Chondrocyte (in vitro differentiated cells): ENCODE results near the gene NR1D2. TPM values are rescaled to one million over a fixed set of nuclear protein-coding genes. Genes with fewer than 3 reads are reported as not detected.
"Not testable (repeated sequence)": the region's sequence is repeated elsewhere in the genome, so short reads cannot be mapped to it uniquely, and the experiment has no call there.

ENCODE experiments used
- DNase-seq: peaks from one replicate; pipeline ENCODE4 v3.0.0; 2021; ENCODE audit warnings: mixed read lengths, low spot score
- H3K27ac Mint-ChIP-seq: one replicate; pipeline ENCODE4 v1.8.0; 2021; ENCODE audit warnings: mild to moderate bottlenecking, moderate library complexity, mixed read lengths; ENCODE audit not compliant: unreplicated experiment
- H3K27me3 Mint-ChIP-seq: 2 replicates; pipeline ENCODE4 v1.8.0; 2021; ENCODE audit warnings: low read depth, mixed read lengths
- H3K36me3 Mint-ChIP-seq: 2 replicates; pipeline ENCODE4 v1.8.0; 2021; ENCODE audit warnings: low read depth, mixed read lengths
- H3K4me1 Mint-ChIP-seq: 2 replicates; pipeline ENCODE4 v1.8.0; 2021; ENCODE audit warnings: low read depth, mild to moderate bottlenecking, mixed read lengths
- H3K4me3 Mint-ChIP-seq: one replicate; pipeline ENCODE4 v1.8.0; 2021; ENCODE audit warnings: mild to moderate bottlenecking, moderate library complexity, mixed read lengths; ENCODE audit not compliant: unreplicated experiment
- H3K9me3 Mint-ChIP-seq: 2 replicates; pipeline ENCODE4 v1.8.0; 2021; ENCODE audit warnings: low read depth, mixed read lengths
- CTCF ChIP-seq: fragments of 200-600 bp; sonication (generic); IDR thresholded peaks from 2 replicates; pipeline ENCODE4 v1.5.0; 2021; ENCODE audit warnings: antibody characterized with exemption, mild to moderate bottlenecking, moderate library complexity
- total RNA-seq: library from RNA; stranded (reverse); gene quantifications from 3 replicates; pipeline ENCODE4 v1.2.1, GENCODE V29; 2021

Gene NR1D2
- total RNA-seq, 1 donor from 2014 or later: 19.6 TPM

- Mint-ChIP-seq H3K4me1 (no peaks in the 10 kb centered on the region), H3K36me3 (no peaks in the 10 kb centered on the region), H3K4me3 (no peak overlapping the region), H3K27ac (no peak overlapping the region), H3K27me3 (peaks cover 2% of the 10 kb centered on the region), H3K9me3 (peaks cover 2% of the 10 kb centered on the region)
- no peak for DNase-seq
- no peak for TF ChIP-seq CTCF
These were observed 78.1 kb downstream of the NR1D2 start for GRCh38 chr3:24023197-24023596.

GRCh38 chr3:24025805-24026204 is 80.7 kb downstream of the NR1D2 start:
- no peaks in the 10 kb centered on the region for H3K4me1 Mint-ChIP-seq
- DNase-seq: no peak
- no peak for TF ChIP-seq CTCF
- H3K27ac Mint-ChIP-seq: no peak overlapping the region
- peaks cover 4% of the 10 kb centered on the region for H3K27me3 Mint-ChIP-seq
- H3K9me3 Mint-ChIP-seq: peaks cover 6% of the 10 kb centered on the region
- H3K36me3 Mint-ChIP-seq: no peaks in the 10 kb centered on the region
- H3K4me3 Mint-ChIP-seq: no peak overlapping the region

GRCh38 chr3:24026665-24027064 is 81.6 kb downstream of the NR1D2 start:
- DNase-seq, H3K36me3 Mint-ChIP-seq, H3K27me3 Mint-ChIP-seq, H3K27ac Mint-ChIP-seq, H3K4me1 Mint-ChIP-seq, H3K4me3 Mint-ChIP-seq: not testable (repeated sequence)
- H3K9me3 Mint-ChIP-seq: peaks cover 15% of the 10 kb centered on the region

GRCh38 chr3:24027946-24028345 is 82.9 kb downstream of the NR1D2 start:
- H3K9me3 Mint-ChIP-seq: peaks cover 20% of the 10 kb centered on the region
- DNase-seq: no peak
- peaks cover 5% of the 10 kb centered on the region for H3K27me3 Mint-ChIP-seq
- H3K4me1 Mint-ChIP-seq: no peaks in the 10 kb centered on the region
- H3K4me3 Mint-ChIP-seq: no peak overlapping the region
- H3K36me3 Mint-ChIP-seq: peaks cover 2% of the 10 kb centered on the region
- H3K27ac Mint-ChIP-seq: no peak overlapping the region
- TF ChIP-seq CTCF: no peak

Other genes starting within 250 kb of the NR1D2 start
- 72.3 to 103 TPM (median 101 TPM) in 3 replicates for gene UBE2E1, start 139.3 kb upstream of the NR1D2 start, total RNA-seq
- 13.2 to 15.5 TPM (median 13.6 TPM) in 3 replicates for gene NKIRAS1, start 28.3 kb upstream of the NR1D2 start, total RNA-seq
- gene RPL15, start 28.2 kb upstream of the NR1D2 start, total RNA-seq: 1,295 to 1,411 TPM (median 1,362 TPM) in 3 replicates